ENCODE results near the gene NFKBIA.

DNA sequence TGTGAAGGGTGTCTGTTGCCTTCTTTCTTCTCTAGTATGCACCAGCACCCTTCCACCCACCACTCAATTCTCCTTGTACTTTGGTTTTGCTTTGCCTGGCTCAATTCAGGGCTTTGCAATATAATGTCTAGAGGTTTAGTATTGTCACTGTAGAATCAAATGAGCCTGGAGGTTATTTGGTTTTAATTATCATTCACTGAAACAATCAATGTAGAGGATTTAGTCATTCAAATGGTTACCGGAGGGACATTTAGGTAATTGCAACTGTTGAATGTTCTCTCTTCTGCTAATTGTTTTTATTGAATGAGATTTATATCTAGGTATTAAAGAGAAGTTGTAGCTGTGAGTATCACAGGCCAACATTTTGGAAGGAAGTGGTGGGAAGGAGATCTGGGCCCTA is 29.3 kb upstream of the NFKBIA start:
- TF ChIP-seq, protein P1, sequence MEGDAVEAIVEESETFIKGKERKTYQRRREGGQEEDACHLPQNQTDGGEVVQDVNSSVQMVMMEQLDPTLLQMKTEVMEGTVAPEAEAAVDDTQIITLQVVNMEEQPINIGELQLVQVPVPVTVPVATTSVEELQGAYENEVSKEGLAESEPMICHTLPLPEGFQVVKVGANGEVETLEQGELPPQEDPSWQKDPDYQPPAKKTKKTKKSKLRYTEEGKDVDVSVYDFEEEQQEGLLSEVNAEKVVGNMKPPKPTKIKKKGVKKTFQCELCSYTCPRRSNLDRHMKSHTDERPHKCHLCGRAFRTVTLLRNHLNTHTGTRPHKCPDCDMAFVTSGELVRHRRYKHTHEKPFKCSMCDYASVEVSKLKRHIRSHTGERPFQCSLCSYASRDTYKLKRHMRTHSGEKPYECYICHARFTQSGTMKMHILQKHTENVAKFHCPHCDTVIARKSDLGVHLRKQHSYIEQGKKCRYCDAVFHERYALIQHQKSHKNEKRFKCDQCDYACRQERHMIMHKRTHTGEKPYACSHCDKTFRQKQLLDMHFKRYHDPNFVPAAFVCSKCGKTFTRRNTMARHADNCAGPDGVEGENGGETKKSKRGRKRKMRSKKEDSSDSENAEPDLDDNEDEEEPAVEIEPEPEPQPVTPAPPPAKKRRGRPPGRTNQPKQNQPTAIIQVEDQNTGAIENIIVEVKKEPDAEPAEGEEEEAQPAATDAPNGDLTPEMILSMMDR (IDR thresholded peaks at IDR 0.05; ENCODE audit: insufficient read depth, low read depth, low read length): no peak
- TF ChIP-seq EZH2 (IDR thresholded peaks at IDR 0.05; ENCODE audit: insufficient read depth, low read length): no peak

Measured in astrocyte (in vitro differentiated cells and primary cell).